Astrocyte of the spinal cord (primary cell): ENCODE results near the gene E2F1.
"Not testable (repeated sequence)": the region's sequence is repeated elsewhere in the genome, so short reads cannot be mapped to it uniquely, and the experiment has no call there.

Source experiments
- DNase-seq: peaks from one replicate; pipeline ENCODE4 v3.0.0; 2011; ENCODE audit warnings: low read depth, low spot score
- H3K4me3 ChIP-seq: 2 replicates; pipeline ENCODE4 v1.5.1; 2011; ENCODE audit warnings: low read depth, mild to moderate bottlenecking, low read length, moderate library complexity
- CTCF ChIP-seq: IDR thresholded peaks from 2 replicates; pipeline ENCODE4 v1.5.1; 2012; ENCODE audit warnings: low read depth, mild to moderate bottlenecking, low read length, inconsistent platforms
- in situ Hi-C: cut with HindIII; loops from 2 replicates; pipeline ENCODE4 v1.10.0; 2017; ENCODE audit warnings: low sequenced_read_pairs

The E2F1 gene

GRCh38 chr20:33648396-33649004 is 37.7 kb downstream of the E2F1 start:
- in situ Hi-C loops, result no loop called here
- no peak for TF ChIP-seq CTCF
- no peak overlapping the region for H3K4me3 ChIP-seq
- peak; percentile 30 for DNase-seq

GRCh38 chr20:33647603-33648395 is 38.4 kb downstream of the E2F1 start:
- peak; percentile 95 for DNase-seq
- in situ Hi-C loops, result no loop called here
- H3K4me3 ChIP-seq, result no peak overlapping the region
- TF ChIP-seq CTCF, result no peak

- in situ Hi-C loops, DNase-seq, H3K4me3 ChIP-seq: not testable (repeated sequence)
These were observed 39.1 kb downstream of the E2F1 start for GRCh38 chr20:33646959-33647602.

- DNase-seq, result no peak
- no peak for TF ChIP-seq CTCF
- no peak overlapping the region for H3K4me3 ChIP-seq
- in situ Hi-C loops, result no loop called here
These were observed 40.0 kb downstream of the E2F1 start for GRCh38 chr20:33646191-33646590.

- no peak for DNase-seq
- no peak overlapping the region for H3K4me3 ChIP-seq
- TF ChIP-seq CTCF, result no peak
- in situ Hi-C loops, result no loop called here
These were observed 40.8 kb downstream of the E2F1 start for GRCh38 chr20:33645396-33645795.

- in situ Hi-C loops, result no loop called here
- no peak overlapping the region for H3K4me3 ChIP-seq
- no peak for DNase-seq
- no peak for TF ChIP-seq CTCF
These were observed 41.2 kb downstream of the E2F1 start for GRCh38 chr20:33645072-33645358.
